ENCODE data around the gene FBXW2.

Gene FBXW2

GRCh38 chr9:120713257-120714087, 79.7 kb downstream of the FBXW2 start:
- DNase-seq = peak; percentile 3

GRCh38 chr9:120712539-120713031, 80.6 kb downstream of the FBXW2 start:
- no peak for DNase-seq

- peak; percentile 5 for DNase-seq
These were observed 81.2 kb downstream of the FBXW2 start for GRCh38 chr9:120711841-120712538.

- DNase-seq = no peak
These were observed 81.9 kb downstream of the FBXW2 start for GRCh38 chr9:120711354-120711753.

GRCh38 chr9:120710110-120710981, 82.9 kb downstream of the FBXW2 start:
- peak; percentile 13 for DNase-seq

- DNase-seq = no peak
These were observed 84.5 kb downstream of the FBXW2 start for GRCh38 chr9:120708526-120709224.

GRCh38 chr9:120707170-120707569, 86.0 kb downstream of the FBXW2 start:
- DNase-seq = no peak
